Activated CD8-positive, alpha-beta memory T cell treated with anti-CD3 and anti-CD28 coated beads for 24 hours (primary cell): ENCODE results near the gene OTULIN.

ENCODE experiments used
- DNase-seq: peaks from one replicate; pipeline ENCODE4 v3.0.0-alpha.2; 2020

OTULIN gene

DNA sequence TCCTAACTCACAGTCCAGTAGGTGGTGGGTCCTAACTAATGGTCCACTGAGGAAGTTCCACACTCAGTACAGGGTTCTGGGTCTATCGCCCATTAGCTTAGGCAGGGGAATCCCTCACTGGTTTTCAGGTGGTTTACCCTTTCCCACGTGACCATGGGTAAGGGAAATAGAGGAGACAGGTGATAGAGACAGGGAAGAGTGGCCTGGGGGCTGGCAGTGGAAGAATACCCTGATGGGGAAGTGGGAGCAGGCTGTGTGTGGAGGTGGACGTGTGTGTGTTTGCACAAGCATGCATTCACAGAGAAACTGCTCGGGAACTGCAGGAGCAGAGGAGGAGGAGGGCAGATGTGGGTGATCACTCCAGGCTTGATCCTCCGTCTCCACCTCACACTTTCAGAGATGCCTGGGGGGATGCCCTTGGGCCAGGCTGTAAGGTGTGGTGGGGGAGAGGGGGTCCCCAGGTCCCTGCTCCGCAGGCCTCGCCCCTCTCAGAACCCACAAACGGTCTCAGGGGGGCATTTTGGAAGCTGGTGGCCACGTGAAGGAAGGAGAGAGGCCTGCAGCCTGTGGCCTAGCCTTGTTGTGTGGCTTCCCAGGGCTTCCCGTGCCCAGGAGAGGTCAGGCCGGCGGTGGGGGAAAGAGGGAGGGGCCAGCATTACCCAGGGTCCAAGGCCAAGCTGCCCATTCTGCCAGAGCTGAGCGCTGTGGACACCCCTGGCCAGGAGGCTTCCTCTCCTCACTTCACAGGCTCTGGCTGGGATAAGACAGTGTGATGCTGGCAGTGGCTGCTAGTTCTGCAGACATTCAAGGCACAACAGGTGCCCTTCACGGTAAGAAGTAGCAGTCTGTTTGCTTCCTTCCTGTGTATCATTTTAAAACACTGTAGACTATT lies 80.0 kb downstream of the OTULIN start:
- no peak for DNase-seq

DNA sequence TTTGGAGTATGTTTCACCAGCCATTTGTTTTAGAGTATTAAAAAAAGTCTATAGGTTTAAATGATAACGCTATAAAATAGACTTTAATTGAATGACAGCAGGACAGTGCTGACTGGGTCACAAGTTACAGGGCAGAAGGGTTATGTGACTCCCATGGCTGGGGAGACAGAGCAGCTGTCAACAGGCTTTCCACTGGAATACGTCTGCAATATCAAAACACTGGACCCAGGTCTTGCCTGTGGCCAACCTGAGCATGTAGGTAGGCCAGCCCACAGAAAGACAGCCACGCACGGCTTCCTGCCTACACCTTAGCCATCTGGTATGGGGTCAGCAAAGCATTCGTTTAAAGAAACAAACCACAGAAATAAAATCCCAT lies 80.7 kb downstream of the OTULIN start:
- DNase-seq, result no peak

DNA sequence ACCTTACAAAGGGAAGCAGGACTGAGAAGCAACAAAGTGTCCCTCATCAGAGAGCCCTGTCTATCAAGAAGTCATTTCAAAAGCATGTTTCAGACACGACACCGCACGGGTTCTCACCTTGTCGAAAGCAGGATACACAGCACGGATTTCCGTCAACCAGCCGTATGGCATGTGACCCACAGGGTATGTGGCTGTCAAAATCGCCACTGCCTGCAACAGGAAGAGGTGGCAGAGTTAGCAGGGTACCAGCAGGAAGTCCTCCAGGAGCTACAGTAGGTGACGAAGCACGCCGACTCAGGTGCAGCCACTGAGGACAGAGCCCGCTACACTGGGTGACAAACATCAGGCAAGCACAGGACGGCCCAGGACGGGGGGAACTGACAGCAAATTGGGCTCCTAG lies 81.2 kb downstream of the OTULIN start:
- peak; percentile 67 for DNase-seq

DNA sequence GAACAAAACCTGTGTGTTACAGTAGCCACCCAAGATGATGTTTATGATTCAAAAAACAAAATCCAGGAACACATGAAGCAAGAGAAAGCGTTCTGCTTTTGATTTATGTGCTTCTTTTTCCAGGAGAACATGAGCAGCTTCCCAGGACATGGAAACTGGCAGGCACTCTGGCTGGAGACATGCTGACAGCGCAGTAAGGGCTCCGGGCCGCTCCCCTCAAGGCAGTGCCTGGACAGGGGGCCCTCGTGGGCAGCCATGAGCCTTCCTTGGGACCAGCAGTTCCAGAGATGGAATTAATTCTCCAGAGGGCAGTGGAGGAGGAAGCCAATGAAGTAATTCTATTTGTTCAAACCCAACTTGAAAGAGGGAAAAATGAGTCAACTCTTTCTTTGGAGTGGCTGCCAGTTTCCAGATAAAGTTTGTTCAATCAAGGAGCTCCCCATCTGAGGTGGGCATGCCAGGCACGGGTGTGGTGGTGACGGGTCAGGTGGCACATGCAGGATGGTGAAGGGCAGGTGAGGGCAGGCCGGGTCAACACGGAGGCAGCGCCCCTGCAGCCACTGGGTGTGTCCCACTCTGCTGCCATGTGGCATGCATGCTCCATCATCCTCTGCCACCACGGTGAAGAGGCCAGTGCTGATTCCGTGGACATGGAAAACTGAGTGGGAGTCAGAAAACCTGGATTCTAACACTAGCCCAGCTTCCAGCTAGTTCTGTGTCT lies 83.8 kb downstream of the OTULIN start:
- DNase-seq, result no peak
